WTC11 (cell line): ENCODE results near the gene AKT3.

Experiments
- ATF2 ChIP-seq: sonication (generic); formaldehyde crosslinking; IDR thresholded peaks from 2 replicates; pipeline ENCODE4 v1.8.1; 2022; ENCODE audit warnings: low read depth, missing genetic modification reagents, borderline replicate concordance
- CBFB ChIP-seq: sonication (generic); formaldehyde crosslinking; IDR thresholded peaks from 2 replicates; pipeline ENCODE4 v1.8.1; 2022; ENCODE audit warnings: mild to moderate bottlenecking, low read depth, missing genetic modification reagents
- CREB1 ChIP-seq: sonication (generic); formaldehyde crosslinking; IDR thresholded peaks from 2 replicates; pipeline ENCODE4 v1.8.0; 2023; ENCODE audit warnings: mild to moderate bottlenecking, missing genetic modification reagents
- CTCF ChIP-seq: fragments of 200-600 bp; IDR thresholded peaks from 2 replicates; pipeline ENCODE4 v1.8.0; 2022; ENCODE audit warnings: antibody characterized with exemption
- E2F5 ChIP-seq: sonication (generic); formaldehyde crosslinking; IDR thresholded peaks from 2 replicates; pipeline ENCODE4 v1.8.1; 2022; ENCODE audit warnings: mild to moderate bottlenecking, moderate library complexity, missing genetic modification reagents
- ETV6 ChIP-seq: sonication (generic); formaldehyde crosslinking; IDR thresholded peaks from 2 replicates; pipeline ENCODE4 v1.8.1; 2022; ENCODE audit warnings: mild to moderate bottlenecking, missing genetic modification reagents
- GABPB1 ChIP-seq: sonication (generic); formaldehyde crosslinking; IDR thresholded peaks from 2 replicates; pipeline ENCODE4 v1.8.1; 2023; ENCODE audit warnings: mild to moderate bottlenecking, missing genetic modification reagents
- NFE2L1 ChIP-seq: sonication (generic); formaldehyde crosslinking; IDR thresholded peaks from 2 replicates; pipeline ENCODE4 v1.8.1; 2023; ENCODE audit warnings: missing genetic modification reagents
- NFYB ChIP-seq: sonication (generic); formaldehyde crosslinking; conservative IDR thresholded peaks from 2 replicates; pipeline ENCODE4 v1.8.0; 2022; ENCODE audit warnings: low read depth, missing genetic modification reagents
- OVOL2 ChIP-seq: fragments of 250-450 bp; sonication (Bioruptor Pico); IDR thresholded peaks from 2 replicates; pipeline ENCODE4 v1.9.0; 2021; ENCODE audit warnings: mild to moderate bottlenecking, borderline replicate concordance
- RELA ChIP-seq: sonication (generic); formaldehyde crosslinking; IDR thresholded peaks from 2 replicates; pipeline ENCODE4 v1.8.1; 2022; ENCODE audit warnings: missing genetic modification reagents, mild to moderate bottlenecking, borderline replicate concordance
- SMAD3 ChIP-seq: sonication (generic); formaldehyde crosslinking; IDR thresholded peaks from 2 replicates; pipeline ENCODE4 v1.8.0; 2022; ENCODE audit warnings: missing genetic modification reagents, mild to moderate bottlenecking, borderline replicate concordance
- SP1 ChIP-seq: sonication (generic); formaldehyde crosslinking; conservative IDR thresholded peaks from 2 replicates; pipeline ENCODE4 v1.8.1; 2022; ENCODE audit warnings: missing genetic modification reagents

GRCh38 chr1:243846761-243847160 lies 3.3 kb downstream of the AKT3 start:
- TF ChIP-seq NFYB (CRISPR knock-in tag) (no peak), CTCF (no peak), CBFB (no peak), ATF2 (no peak), OVOL2 (CRISPR knock-in tag) (no peak), GABPB1 (CRISPR knock-in tag) (no peak), NFE2L1 (CRISPR knock-in tag) (no peak), RELA (CRISPR knock-in tag) (no peak), SMAD3 (CRISPR knock-in tag) (no peak), SP1 (CRISPR knock-in tag) (no peak), CREB1 (CRISPR knock-in tag) (no peak), E2F5 (CRISPR knock-in tag) (no peak), ETV6 (CRISPR knock-in tag) (no peak)
